Effector memory CD8-positive, alpha-beta T cell (primary cell): ENCODE measurements around the gene KCNT1.

ENCODE experiments used
- ATAC-seq: fragments of 150-1000 bp; cut with Tn5 transposase; replicated peaks from 2 replicates; pipeline ENCODE4 v1.10.0; 2021; ENCODE audit warnings: mild to moderate bottlenecking, moderate library complexity
- DNase-seq, 3 experiments: peaks; one replicate each; pipeline ENCODE4 v3.0.0; 2021
- H3K27ac Mint-ChIP-seq, 2 donors: one replicate each; pipeline ENCODE4 v1.8.0; 2022; ENCODE audit warnings: mild to moderate bottlenecking in 2 of 2, mixed read lengths in 2 of 2, moderate library complexity in 2 of 2
- H3K27me3 Mint-ChIP-seq, 2 donors: one replicate each; pipeline ENCODE4 v1.8.0; 2022; ENCODE audit warnings: mixed read lengths in 2 of 2
- H3K36me3 Mint-ChIP-seq: one replicate; pipeline ENCODE4 v1.8.0; 2022; ENCODE audit warnings: mild to moderate bottlenecking, moderate library complexity, mixed read lengths; ENCODE audit not compliant: insufficient read depth
- H3K4me1 Mint-ChIP-seq, 2 donors: one replicate each; pipeline ENCODE4 v1.8.0; 2022; ENCODE audit warnings: low read depth in 2 of 2, mixed read lengths in 2 of 2
- H3K4me3 Mint-ChIP-seq, 2 donors: one replicate each; pipeline ENCODE4 v1.8.0; 2022; ENCODE audit warnings: mild to moderate bottlenecking in 2 of 2, mixed read lengths in 2 of 2, moderate library complexity in 2 of 2
- H3K9me3 Mint-ChIP-seq, 2 donors: one replicate each; pipeline ENCODE4 v1.8.0; 2022; ENCODE audit warnings: mixed read lengths in 2 of 2

Gene KCNT1

GRCh38 chr9:135788576-135789300 lies 86.8 kb downstream of the KCNT1 start:
- no peaks in the 10 kb centered on the region for H3K36me3 Mint-ChIP-seq
- no peak for DNase-seq
- peak overlapping the region in 1 of 2 donors; percentile 46 for H3K27ac Mint-ChIP-seq
- no peaks in the 10 kb centered on the region for H3K27me3 Mint-ChIP-seq
- no peak overlapping the region for H3K4me3 Mint-ChIP-seq
- no peaks in the 10 kb centered on the region for H3K9me3 Mint-ChIP-seq
- H3K4me1 Mint-ChIP-seq: peaks cover 0 to 3% of the 10 kb centered on the region in 2 donors
- no peak for ATAC-seq

GRCh38 chr9:135789838-135790291 lies 87.9 kb downstream of the KCNT1 start:
- Mint-ChIP-seq H3K36me3 (no peaks in the 10 kb centered on the region), H3K27me3 (no peaks in the 10 kb centered on the region), H3K4me1 (peaks cover 0 to 3% of the 10 kb centered on the region in 2 donors), H3K27ac (no peak overlapping the region), H3K9me3 (no peaks in the 10 kb centered on the region), H3K4me3 (no peak overlapping the region)
- ATAC-seq (no peak), DNase-seq (no peak)

- H3K27ac Mint-ChIP-seq: no peak overlapping the region
- no peak for DNase-seq
- peaks cover 0 to 3% of the 10 kb centered on the region in 2 donors for H3K4me1 Mint-ChIP-seq
- no peaks in the 10 kb centered on the region for H3K9me3 Mint-ChIP-seq
- no peak overlapping the region for H3K4me3 Mint-ChIP-seq
- no peak for ATAC-seq
- H3K27me3 Mint-ChIP-seq: no peaks in the 10 kb centered on the region
- H3K36me3 Mint-ChIP-seq: no peaks in the 10 kb centered on the region
Observed at GRCh38 chr9:135790356-135790755, 88.4 kb downstream of the KCNT1 start.

GRCh38 chr9:135790850-135791249 lies 88.9 kb downstream of the KCNT1 start:
- no peak for ATAC-seq
- DNase-seq: no peak
- Mint-ChIP-seq H3K9me3 (no peaks in the 10 kb centered on the region), H3K4me1 (peaks cover 0 to 3% of the 10 kb centered on the region in 2 donors), H3K36me3 (no peaks in the 10 kb centered on the region), H3K27me3 (no peaks in the 10 kb centered on the region), H3K27ac (no peak overlapping the region), H3K4me3 (no peak overlapping the region)

- DNase-seq (no peak), ATAC-seq (no peak)
- no peaks in the 10 kb centered on the region for H3K9me3 Mint-ChIP-seq
- no peaks in the 10 kb centered on the region for H3K36me3 Mint-ChIP-seq
- no peak overlapping the region for H3K27ac Mint-ChIP-seq
- H3K4me1 Mint-ChIP-seq: peaks cover 0 to 3% of the 10 kb centered on the region in 2 donors
- H3K27me3 Mint-ChIP-seq: no peaks in the 10 kb centered on the region
- no peak overlapping the region for H3K4me3 Mint-ChIP-seq
Observed at GRCh38 chr9:135791431-135792267, 89.7 kb downstream of the KCNT1 start.

DNA sequence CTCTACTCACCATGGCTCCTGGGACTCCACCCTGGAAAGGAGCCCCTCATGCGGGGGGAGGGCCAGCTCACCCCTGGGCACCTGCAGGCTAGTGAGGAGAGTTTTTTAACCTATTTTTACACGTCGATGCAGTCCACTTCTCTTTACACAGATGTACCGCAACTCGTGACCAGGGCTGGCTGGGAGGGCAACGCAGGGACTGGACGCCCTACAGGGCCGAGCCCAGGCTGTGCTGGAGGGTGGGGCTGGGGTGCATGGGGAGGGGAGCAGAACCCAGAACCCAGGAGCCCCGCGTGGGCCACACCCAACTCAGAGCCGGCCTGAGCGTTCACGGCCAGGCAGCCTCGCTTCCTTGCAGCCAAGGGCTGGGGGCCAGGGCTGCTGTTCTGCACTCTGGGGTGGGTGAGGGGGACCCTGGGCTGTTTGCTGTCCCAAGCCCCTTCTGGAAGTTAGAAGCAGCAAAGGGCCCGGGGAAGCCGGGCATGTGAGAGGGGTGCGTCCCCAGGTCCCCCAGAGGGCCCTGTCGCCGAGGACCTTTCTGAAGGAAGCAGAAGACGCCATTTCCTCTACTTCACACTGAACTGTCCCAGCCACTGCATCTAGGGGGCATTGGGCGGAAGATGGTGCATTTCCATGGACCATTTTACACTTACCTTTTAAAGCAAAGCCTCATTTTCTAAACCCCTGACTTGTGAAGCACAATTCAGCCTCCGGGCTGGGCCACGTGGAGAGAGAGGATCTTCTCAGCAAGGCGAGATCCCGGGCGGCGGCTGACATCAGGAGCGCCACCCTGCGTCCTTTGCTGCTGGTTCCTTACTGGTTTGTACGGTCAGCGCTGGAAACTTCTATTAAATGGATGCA lies 90.5 kb downstream of the KCNT1 start:
- Mint-ChIP-seq H3K27me3 (no peaks in the 10 kb centered on the region), H3K4me3 (no peak overlapping the region), H3K9me3 (no peaks in the 10 kb centered on the region), H3K4me1 (peaks cover 0 to 3% of the 10 kb centered on the region in 2 donors), H3K36me3 (no peaks in the 10 kb centered on the region), H3K27ac (no peak overlapping the region)
- DNase-seq (no peak), ATAC-seq (no peak)

- no peak overlapping the region for H3K27ac Mint-ChIP-seq
- DNase-seq (no peak), ATAC-seq (no peak)
- no peak overlapping the region for H3K4me3 Mint-ChIP-seq
- H3K9me3 Mint-ChIP-seq: no peaks in the 10 kb centered on the region
- H3K27me3 Mint-ChIP-seq: peaks cover 0 to 4% of the 10 kb centered on the region in 2 donors
- peaks cover 0 to 5% of the 10 kb centered on the region in 2 donors for H3K4me1 Mint-ChIP-seq
- no peaks in the 10 kb centered on the region for H3K36me3 Mint-ChIP-seq
Observed at GRCh38 chr9:135793221-135794056, 91.5 kb downstream of the KCNT1 start.

DNA sequence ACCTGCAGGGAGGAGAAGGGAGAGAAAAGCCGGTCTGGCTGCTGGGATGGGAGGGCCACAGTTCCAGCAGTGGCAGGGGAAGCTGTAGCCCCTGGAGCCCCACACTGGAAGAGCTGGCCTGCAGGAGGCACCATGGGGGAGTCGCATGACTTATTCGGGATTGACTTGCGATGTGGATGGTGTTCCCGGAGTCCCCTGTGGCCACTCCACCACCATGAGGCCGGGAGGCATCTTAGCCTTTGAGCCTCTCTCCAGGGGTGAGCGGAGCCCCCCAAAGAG lies 92.0 kb downstream of the KCNT1 start:
- no peaks in the 10 kb centered on the region for H3K36me3 Mint-ChIP-seq
- DNase-seq (no peak), ATAC-seq (no peak)
- H3K9me3 Mint-ChIP-seq: no peaks in the 10 kb centered on the region
- H3K4me3 Mint-ChIP-seq: no peak overlapping the region
- peaks cover 0 to 10% of the 10 kb centered on the region in 2 donors for H3K27me3 Mint-ChIP-seq
- no peak overlapping the region for H3K27ac Mint-ChIP-seq
- H3K4me1 Mint-ChIP-seq: peaks cover 0 to 5% of the 10 kb centered on the region in 2 donors

- no peak overlapping the region for H3K27ac Mint-ChIP-seq
- H3K27me3 Mint-ChIP-seq: peaks cover 0 to 10% of the 10 kb centered on the region in 2 donors
- no peaks in the 10 kb centered on the region for H3K9me3 Mint-ChIP-seq
- ATAC-seq (no peak), DNase-seq (no peak)
- H3K4me3 Mint-ChIP-seq: no peak overlapping the region
- H3K36me3 Mint-ChIP-seq: no peaks in the 10 kb centered on the region
- H3K4me1 Mint-ChIP-seq: peaks cover 0 to 3% of the 10 kb centered on the region in 2 donors
Observed at GRCh38 chr9:135794361-135794885, 92.4 kb downstream of the KCNT1 start.

DNA sequence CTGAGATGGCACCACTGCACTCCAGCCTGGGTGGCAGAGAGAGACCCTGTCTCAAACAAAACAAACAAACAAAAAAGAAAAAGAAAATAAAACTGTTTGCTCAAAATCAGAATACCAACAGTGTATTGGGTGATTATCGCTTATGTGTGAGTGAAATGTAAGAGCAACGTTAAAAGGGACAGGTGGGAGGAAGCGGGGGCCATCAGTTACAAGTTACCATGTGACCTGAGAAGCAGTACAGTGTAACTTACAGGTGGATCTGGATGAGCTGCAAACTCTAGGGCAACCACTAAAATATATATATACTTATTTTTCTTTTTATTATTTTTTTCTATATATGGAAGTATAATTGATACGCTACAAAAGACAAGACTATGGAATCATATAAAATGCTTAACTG lies 93.4 kb downstream of the KCNT1 start:
- Mint-ChIP-seq H3K9me3 (no peaks in the 10 kb centered on the region), H3K4me3 (no peak overlapping the region), H3K36me3 (no peaks in the 10 kb centered on the region), H3K27ac (peak overlapping the region in 1 of 2 donors; percentile 61), H3K27me3 (peaks cover 0 to 10% of the 10 kb centered on the region in 2 donors), H3K4me1 (peaks cover 0 to 3% of the 10 kb centered on the region in 2 donors)
- DNase-seq (no peak), ATAC-seq (no peak)

GRCh38 chr9:135796784-135797485 lies 95.0 kb downstream of the KCNT1 start:
- DNase-seq (no peak), ATAC-seq (no peak)
- no peak overlapping the region for H3K27ac Mint-ChIP-seq
- H3K9me3 Mint-ChIP-seq: no peaks in the 10 kb centered on the region
- no peaks in the 10 kb centered on the region for H3K36me3 Mint-ChIP-seq
- peaks cover 0 to 3% of the 10 kb centered on the region in 2 donors for H3K4me1 Mint-ChIP-seq
- H3K27me3 Mint-ChIP-seq: peaks cover 0 to 10% of the 10 kb centered on the region in 2 donors
- H3K4me3 Mint-ChIP-seq: no peak overlapping the region
